HL-60 (cell line): ENCODE data around the gene PTPRG.

ENCODE experiments used
- CTCF ChIP-seq: IDR thresholded peaks from one replicate; pipeline ENCODE4 v1.5.1; 2011; ENCODE audit warnings: low read length, control low read depth, inconsistent platforms; ENCODE audit not compliant: insufficient read depth
- GABPA ChIP-seq: IDR thresholded peaks from 2 replicates; pipeline ENCODE4 v1.6.1; 2012; ENCODE audit warnings: low read depth
- POLR2AphosphoS5 ChIP-seq: IDR thresholded peaks from 2 replicates; pipeline ENCODE4 v1.6.1; 2012; ENCODE audit warnings: low read depth
- REST ChIP-seq: IDR thresholded peaks from 2 replicates; pipeline ENCODE4 v1.6.1; 2012; ENCODE audit warnings: low read depth; ENCODE audit not compliant: insufficient replicate concordance
- SPI1 ChIP-seq: IDR thresholded peaks from 2 replicates; pipeline ENCODE4 v1.6.1; 2012; ENCODE audit warnings: low read depth, mild to moderate bottlenecking, borderline replicate concordance

GRCh38 chr3:62095080-62095479 lies 533.7 kb downstream of the PTPRG start:
- TF ChIP-seq CTCF (no peak), POLR2AphosphoS5 (no peak), SPI1 (no peak), REST (no peak), GABPA (no peak)
